Esophagus squamous epithelium (tissue), 5 donors: Measurements from ENCODE around the gene SRPK1. TPM values are rescaled to one million over a fixed set of nuclear protein-coding genes. Genes with fewer than 3 reads are reported as not detected.

Source experiments
- DNase-seq: peaks from one replicate; lab custom pipeline; 2025; lab: John Stamatoyannopoulos, UW
- H3K27ac ChIP-seq, 4 donors: fragments of 200-600 bp; sonication (generic); one replicate each; pipeline ENCODE4 v1.5.1; 2016 to 2019; ENCODE audit warnings: mild to moderate bottlenecking in 1 of 4
- H3K27me3 ChIP-seq, 4 donors: fragments of 200-600 bp; sonication (generic); 1 replicate in 3 of 4; 2 replicates in 1 of 4; pipeline versions ENCODE4 v1.5.1 to v1.6.0; 2017 to 2021; ENCODE audit warnings: antibody characterized with exemption in 1 of 4
- H3K36me3 ChIP-seq, 3 donors: fragments of 200-600 bp; sonication (generic); one replicate each; pipeline ENCODE4 v1.5.1; 2016 to 2019
- H3K4me1 ChIP-seq, 3 donors: fragments of 200-600 bp; sonication (generic); one replicate each; pipeline ENCODE4 v1.5.1; 2017 to 2019
- H3K4me3 ChIP-seq, 4 donors: fragments of 200-600 bp; sonication (generic); 1 replicate in 3 of 4; 2 replicates in 1 of 4; pipeline ENCODE4 v1.5.1; 2016 to 2019; ENCODE audit warnings: mild to moderate bottlenecking in 2 of 4, moderate library complexity in 1 of 4
- H3K9me3 ChIP-seq, 3 donors: fragments of 200-600 bp; sonication (generic); one replicate each; pipeline ENCODE4 v1.5.1; 2016 to 2019
- POLR2A ChIP-seq, 4 donors: fragments of 450-650 bp; IDR thresholded peaks; one replicate each; pipeline ENCODE4 v1.6.1; 2017; ENCODE audit warnings: antibody characterized with exemption in 4 of 4, mild to moderate bottlenecking in 4 of 4, moderate library complexity in 3 of 4
- WGBS, 2 donors: methylation state at CpG; one replicate each; pipeline ENCODE4 v1.1.5; 2018; 5-methylcytosine and 5-hydroxymethylcytosine counted together
- intact Hi-C: fragments of 100-400 bp; cut with DNase I; formaldehyde crosslinking; loops from one replicate; pipeline ENCODE4 v1.15.0; 2022
- total RNA-seq, 4 donors: library from RNA; depleted of rRNA; stranded (reverse); fragments of >200 nt; gene quantifications; one replicate each; pipeline ENCODE4 v1.1.0, GENCODE V29; 2016
- TF ChIP-seq, protein P1 (sequence below), 6 experiments: fragments of 450-650 bp in 4 of 6; fragments of 200-600 bp in 2 of 6; sonication (generic) in 2 of 6; IDR thresholded peaks; one replicate each; pipeline ENCODE4 v1.5.1; 2016 to 2019; ENCODE audit warnings: antibody characterized with exemption in 6 of 6, mild to moderate bottlenecking in 4 of 6, moderate library complexity in 4 of 6
- donor health status: DM: yes; HTN: yes; CAD: no.

Gene SRPK1
- total RNA-seq, 4 donors from 2014 or later = 66.1 to 109 (median 86.5) TPM

DNA sequence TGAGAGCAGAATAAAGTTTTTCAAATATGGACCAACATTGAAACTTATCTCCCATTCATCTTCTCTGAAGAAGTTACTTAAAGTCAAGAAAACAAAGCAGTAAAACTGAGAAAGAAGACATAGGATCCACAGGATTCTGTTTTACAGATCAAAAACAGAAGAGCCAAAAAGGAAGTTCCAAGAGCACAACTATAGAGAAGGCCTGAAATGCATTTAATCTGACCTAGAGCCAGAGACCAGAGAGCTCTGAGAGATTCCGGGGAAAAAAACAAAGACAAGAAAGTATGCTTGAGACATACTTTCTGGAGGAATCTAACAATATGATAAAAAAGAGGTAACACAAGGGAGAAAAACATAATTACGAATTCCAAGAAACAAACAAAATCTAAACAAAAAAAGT is 26.1 kb downstream of the SRPK1 start:
- intact Hi-C loops = no loop called here
- no peak overlapping the region for H3K27ac ChIP-seq
- DNase-seq = no peak
- H3K4me3 ChIP-seq = no peak overlapping the region
- H3K36me3 ChIP-seq = peaks cover 0 to 27% (median 0%) of the 10 kb centered on the region in 3 donors
- no peaks in the 10 kb centered on the region for H3K4me1 ChIP-seq
- no peaks in the 10 kb centered on the region for H3K27me3 ChIP-seq
- WGBS, 2 donors = 91 to 93% methylated on average over 2 of the region's 2 CpGs
- H3K9me3 ChIP-seq = no peaks in the 10 kb centered on the region
- no peak for TF ChIP-seq POLR2A (IDR thresholded peaks at IDR 0.05)
- TF ChIP-seq, protein P1, sequence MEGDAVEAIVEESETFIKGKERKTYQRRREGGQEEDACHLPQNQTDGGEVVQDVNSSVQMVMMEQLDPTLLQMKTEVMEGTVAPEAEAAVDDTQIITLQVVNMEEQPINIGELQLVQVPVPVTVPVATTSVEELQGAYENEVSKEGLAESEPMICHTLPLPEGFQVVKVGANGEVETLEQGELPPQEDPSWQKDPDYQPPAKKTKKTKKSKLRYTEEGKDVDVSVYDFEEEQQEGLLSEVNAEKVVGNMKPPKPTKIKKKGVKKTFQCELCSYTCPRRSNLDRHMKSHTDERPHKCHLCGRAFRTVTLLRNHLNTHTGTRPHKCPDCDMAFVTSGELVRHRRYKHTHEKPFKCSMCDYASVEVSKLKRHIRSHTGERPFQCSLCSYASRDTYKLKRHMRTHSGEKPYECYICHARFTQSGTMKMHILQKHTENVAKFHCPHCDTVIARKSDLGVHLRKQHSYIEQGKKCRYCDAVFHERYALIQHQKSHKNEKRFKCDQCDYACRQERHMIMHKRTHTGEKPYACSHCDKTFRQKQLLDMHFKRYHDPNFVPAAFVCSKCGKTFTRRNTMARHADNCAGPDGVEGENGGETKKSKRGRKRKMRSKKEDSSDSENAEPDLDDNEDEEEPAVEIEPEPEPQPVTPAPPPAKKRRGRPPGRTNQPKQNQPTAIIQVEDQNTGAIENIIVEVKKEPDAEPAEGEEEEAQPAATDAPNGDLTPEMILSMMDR (IDR thresholded peaks at IDR 0.05) = no peak

DNA sequence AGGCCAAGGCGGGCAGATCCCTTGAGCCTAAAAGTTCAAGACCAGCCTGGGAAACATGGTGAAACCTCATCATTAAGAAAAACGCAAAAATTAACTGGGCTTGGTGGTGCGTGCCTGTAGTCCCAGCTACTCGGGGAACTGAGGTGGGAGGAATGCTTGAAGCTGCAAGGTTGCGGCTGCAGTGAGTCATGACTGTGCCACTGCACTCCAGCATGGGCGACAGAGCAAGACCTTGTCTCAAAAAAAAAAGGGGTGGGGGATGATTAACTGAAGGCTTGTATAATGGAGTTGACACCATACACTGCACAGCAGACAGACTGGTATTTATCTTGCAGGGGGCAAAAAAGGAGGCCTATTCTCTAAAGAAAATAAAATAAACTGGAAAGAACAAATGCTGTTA is 27.7 kb downstream of the SRPK1 start:
- H3K36me3 ChIP-seq = peaks cover 0 to 28% (median 0%) of the 10 kb centered on the region in 3 donors
- TF ChIP-seq, protein P1 (IDR thresholded peaks at IDR 0.05) = no peak
- no peak for TF ChIP-seq POLR2A (IDR thresholded peaks at IDR 0.05)
- no peak overlapping the region for H3K27ac ChIP-seq
- H3K4me3 ChIP-seq = no peak overlapping the region
- no peaks in the 10 kb centered on the region for H3K9me3 ChIP-seq
- H3K27me3 ChIP-seq = no peaks in the 10 kb centered on the region
- intact Hi-C loops = no loop called here
- H3K4me1 ChIP-seq = no peaks in the 10 kb centered on the region
- 86 to 87% methylated on average over 6 of the region's 6 CpGs for WGBS, 2 donors
- no peak for DNase-seq

DNA sequence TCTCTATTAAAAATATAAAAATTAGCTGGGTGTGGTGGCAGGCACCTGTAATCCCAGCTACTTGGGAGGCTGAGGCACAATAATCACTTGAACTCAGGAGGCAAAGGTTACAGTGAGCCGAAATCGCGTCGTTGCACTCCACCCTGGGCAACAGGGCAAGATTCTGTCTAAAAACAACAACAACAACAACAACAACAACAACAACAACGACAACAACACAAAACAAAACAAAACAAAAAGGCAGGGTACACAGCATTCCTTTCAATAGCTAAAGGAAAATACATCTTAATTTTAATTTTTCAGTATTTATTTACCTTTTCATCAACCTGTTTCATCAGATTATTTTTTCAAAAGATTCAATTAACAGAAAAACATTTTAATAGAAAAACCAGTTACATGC is 28.4 kb downstream of the SRPK1 start:
- peaks cover 0 to 36% (median 0%) of the 10 kb centered on the region in 3 donors for H3K36me3 ChIP-seq
- intact Hi-C loops = no loop called here
- no peak for DNase-seq
- no peaks in the 10 kb centered on the region for H3K27me3 ChIP-seq
- H3K27ac ChIP-seq = no peak overlapping the region
- TF ChIP-seq, protein P1 (IDR thresholded peaks at IDR 0.05) = no peak
- no peak for TF ChIP-seq POLR2A (IDR thresholded peaks at IDR 0.05)
- H3K9me3 ChIP-seq = no peaks in the 10 kb centered on the region
- no peaks in the 10 kb centered on the region for H3K4me1 ChIP-seq
- WGBS, 2 donors = 80 to 90% methylated on average over 5 of the region's 5 CpGs
- no peak overlapping the region for H3K4me3 ChIP-seq

DNA sequence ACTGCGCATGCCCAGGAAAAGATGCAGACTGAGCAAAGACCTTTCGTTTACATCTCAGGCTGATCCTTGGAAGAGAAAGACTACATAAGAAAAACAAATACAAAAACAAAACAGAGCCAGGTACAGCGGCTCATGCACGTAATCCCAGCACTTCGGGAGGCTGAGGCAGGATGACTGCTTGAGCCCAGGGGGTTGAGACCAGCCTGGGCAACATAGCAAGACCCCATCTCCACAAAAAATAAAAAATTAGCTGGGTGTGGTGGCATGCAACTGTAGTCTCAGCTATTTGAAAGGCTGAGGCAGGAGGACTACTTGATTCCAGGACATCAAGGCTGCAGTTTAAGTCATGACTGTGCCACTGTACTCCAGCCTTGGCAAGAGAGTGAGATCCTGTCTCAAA is 41.7 kb downstream of the SRPK1 start:
- no peak for TF ChIP-seq POLR2A (IDR thresholded peaks at IDR 0.05)
- TF ChIP-seq, protein P1 (IDR thresholded peaks at IDR 0.05) = no peak
- H3K36me3 ChIP-seq = peaks cover 0 to 84% (median 7%) of the 10 kb centered on the region in 3 donors
- no peaks in the 10 kb centered on the region for H3K27me3 ChIP-seq
- H3K27ac ChIP-seq = no peak overlapping the region
- WGBS, 2 donors = 94 to 99% methylated on average over 5 of the region's 5 CpGs
- no peak overlapping the region for H3K4me3 ChIP-seq
- intact Hi-C loops = no loop called here
- H3K4me1 ChIP-seq = peaks cover 0 to 13% (median 0%) of the 10 kb centered on the region in 3 donors
- H3K9me3 ChIP-seq = peaks cover 0 to 12% (median 7%) of the 10 kb centered on the region in 3 donors
- no peak for DNase-seq

DNA sequence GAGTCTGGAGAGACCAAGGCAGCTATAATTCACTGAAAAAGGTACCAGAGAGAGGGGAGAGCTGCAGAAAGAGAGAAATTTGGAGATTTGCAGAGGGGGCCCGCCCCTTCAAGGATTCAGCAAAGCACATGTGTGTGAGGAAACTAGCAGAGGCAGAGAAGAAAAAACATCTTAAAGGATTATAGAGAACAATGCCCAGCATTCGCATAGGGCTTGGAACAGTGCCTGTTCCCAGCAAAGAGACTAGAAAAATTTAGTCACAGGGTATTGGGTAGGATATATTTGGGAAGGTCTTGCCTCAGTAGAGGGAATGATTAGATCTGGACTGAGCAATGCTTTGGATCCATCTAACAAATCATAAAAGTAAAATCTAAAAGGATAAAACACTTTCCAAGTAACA is 44.0 kb downstream of the SRPK1 start:
- 30 to 64% methylated on average over 2 of the region's 2 CpGs for WGBS, 2 donors

More for the DNA sequence above, 44.0 kb downstream of the SRPK1 start:
- Histone ChIP-seq H3K4me1 (peaks cover 0 to 13% (median 0%) of the 10 kb centered on the region in 3 donors), H3K27ac (no peak overlapping the region), H3K4me3 (no peak overlapping the region), H3K9me3 (peaks cover 0 to 9% (median 7%) of the 10 kb centered on the region in 3 donors), H3K27me3 (no peaks in the 10 kb centered on the region), H3K36me3 (peaks cover 0 to 84% (median 3%) of the 10 kb centered on the region in 3 donors)
- intact Hi-C loops = no loop called here
- no peak for DNase-seq
- TF ChIP-seq, protein P1 (IDR thresholded peaks at IDR 0.05) = no peak
